B cell (primary cell): ENCODE results near the gene GCAT. TPM values are rescaled to one million over a fixed set of nuclear protein-coding genes. Genes with fewer than 3 reads are reported as not detected.

ENCODE experiments used
- ATAC-seq: fragments of 200-7000 bp; cut with Tn5 transposase; one replicate; pipeline ENCODE4 v1.10.0; 2021; ENCODE audit warnings: low read depth, mild to moderate bottlenecking, moderate number of reproducible peaks, moderate library complexity
- CTCF ChIA-PET: fragments of 350-600 bp; sonication (Branson Sonifier 250); formaldehyde crosslinking; loops from one replicate; lab custom pipeline; 2021; ENCODE audit warnings: antibody characterized with exemption, inconsistent platforms; lab: Charles Lee
- POLR2A ChIA-PET: fragments of 350-600 bp; sonication (Branson Sonifier 250); formaldehyde crosslinking; loops from one replicate; lab custom pipeline; 2021; ENCODE audit warnings: antibody characterized with exemption; lab: Charles Lee
- DNase-seq: peaks from one replicate; pipeline ENCODE4 v3.0.0; 2013
- H2AFZ ChIP-seq: 2 replicates; pipeline ENCODE4 v1.6.1; 2012; ENCODE audit warnings: mild to moderate bottlenecking, low read depth, low read length; ENCODE audit not compliant: insufficient read depth, poor library complexity, severe bottlenecking
- H3K27ac ChIP-seq, 2 donors: 1 replicate in 1 of 2; 2 replicates in 1 of 2; pipeline ENCODE4 v1.5.1; 2012 to 2013; ENCODE audit warnings: low read length in 2 of 2, mild to moderate bottlenecking in 2 of 2, moderate library complexity in 1 of 2
- H3K27me3 ChIP-seq, 4 experiments: fragments of 200-600 bp in 1 of 4; sonication (generic) in 1 of 4; replicated peaks in 1 of 4; 1 replicate in 2 of 4; 2 replicates in 2 of 4; pipeline versions ENCODE4 v1.6.1 to v1.7.0; 2013 to 2016; ENCODE audit warnings: low read length in 3 of 4, mild to moderate bottlenecking in 2 of 4, mixed read lengths in 1 of 4, moderate library complexity in 1 of 4; ENCODE audit not compliant: insufficient read depth in 4 of 4, control insufficient read depth in 3 of 4; ENCODE audit errors: control extremely low read depth in 1 of 4
- H3K36me3 ChIP-seq, 2 experiments: replicated peaks in 1 of 2; 1 replicate in 1 of 2; 2 replicates in 1 of 2; pipeline versions ENCODE4 v1.6.1 to v1.7.1; 2013; ENCODE audit warnings: low read length in 1 of 2; ENCODE audit not compliant: insufficient read depth in 2 of 2, control insufficient read depth in 1 of 2; ENCODE audit errors: control extremely low read depth in 1 of 2, extremely low read depth in 1 of 2
- H3K4me1 ChIP-seq, 2 donors: fragments of 200-600 bp in 1 of 2; sonication (generic) in 1 of 2; 1 replicate in 1 of 2; 2 replicates in 1 of 2; pipeline versions ENCODE4 v1.5.1 to v1.6.1; 2013 to 2017; ENCODE audit warnings: low read length in 2 of 2; ENCODE audit not compliant: control insufficient read depth in 2 of 2, insufficient read depth in 2 of 2
- H3K4me2 ChIP-seq: replicated peaks from 2 replicates; pipeline ENCODE3; 2012; ENCODE audit warnings: mild to moderate bottlenecking, low read depth, low read length; ENCODE audit not compliant: poor library complexity, severe bottlenecking
- H3K4me3 ChIP-seq, 5 experiments: fragments of 200-600 bp in 1 of 5; sonication (generic) in 1 of 5; 1 replicate in 3 of 5; 2 replicates in 2 of 5; pipeline versions ENCODE4 v1.5.1 to v1.7.0; 2011 to 2016; ENCODE audit warnings: low read length in 4 of 5, mild to moderate bottlenecking in 4 of 5, low read depth in 2 of 5, control low read depth in 1 of 5, moderate library complexity in 1 of 5; ENCODE audit not compliant: insufficient read depth in 1 of 5; ENCODE audit errors: control extremely low read depth in 1 of 5, extremely low read depth in 1 of 5
- H3K79me2 ChIP-seq: fragments of 200-600 bp; sonication (generic); one replicate; pipeline ENCODE4 v1.6.0; 2016; ENCODE audit warnings: low read length; ENCODE audit not compliant: control insufficient read depth, insufficient read depth
- H3K9ac ChIP-seq: fragments of 200-600 bp; sonication (generic); 2 replicates; pipeline ENCODE4 v1.6.1; 2017; ENCODE audit warnings: mild to moderate bottlenecking, low read length, moderate library complexity
- H3K9me3 ChIP-seq, 3 donors: one replicate each; pipeline versions ENCODE4 v1.6.1 to v1.7.1; 2013; ENCODE audit warnings: low read length in 2 of 3; ENCODE audit not compliant: control insufficient read depth in 2 of 3, insufficient read depth in 1 of 3; ENCODE audit errors: control extremely low read depth in 1 of 3
- H4K20me1 ChIP-seq: 2 replicates; pipeline ENCODE4 v1.6.0; 2012; ENCODE audit warnings: mild to moderate bottlenecking, low read length; ENCODE audit not compliant: insufficient read depth, control insufficient read depth, poor library complexity, severe bottlenecking
- H3K27ac Mint-ChIP-seq: one replicate; pipeline ENCODE4 v1.8.0; 2021; ENCODE audit warnings: mixed read lengths
- H3K27me3 Mint-ChIP-seq: one replicate; pipeline ENCODE4 v1.8.0; 2021; ENCODE audit warnings: mixed read lengths
- H3K4me1 Mint-ChIP-seq: one replicate; pipeline ENCODE4 v1.8.0; 2021; ENCODE audit warnings: mixed read lengths
- H3K4me3 Mint-ChIP-seq: one replicate; pipeline ENCODE4 v1.8.0; 2021; ENCODE audit warnings: mixed read lengths
- H3K9me3 Mint-ChIP-seq: one replicate; pipeline ENCODE4 v1.8.0; 2022; ENCODE audit warnings: mixed read lengths; ENCODE audit not compliant: insufficient read depth
- EZH2 ChIP-seq: IDR thresholded peaks from 2 replicates; pipeline ENCODE4 v1.6.1; 2012; ENCODE audit warnings: borderline replicate concordance, low read depth, mild to moderate bottlenecking, moderate library complexity, low read length; ENCODE audit not compliant: insufficient read depth, poor library complexity, severe bottlenecking
- WGBS: methylation state at CpG from one replicate; pipeline ENCODE4 v1.1.5; 2013; ENCODE audit warnings: missing lambda C conversion rate; ENCODE audit not compliant: insufficient coverage; 5-methylcytosine and 5-hydroxymethylcytosine counted together
- intact Hi-C: fragments of 100-400 bp; cut with micrococcal nuclease; formaldehyde crosslinking; loops from one replicate; pipeline ENCODE4 v1.10.0; 2022
- polyA plus RNA-seq: library from polyadenylated mRNA; depleted of rRNA; stranded (reverse); fragments of >200 nt; gene quantifications from 2 replicates; pipeline ENCODE4 v1.2.3, GENCODE V29; 2012
- total RNA-seq, 2 donors: library from RNA; stranded (reverse); fragments of 120-200 nt in 1 of 2; gene quantifications; 1 replicate in 1 of 2; 2 replicates in 1 of 2; pipeline versions ENCODE4 v1.2.3 to v1.2.4, GENCODE V29; 2013 to 2022
- TF ChIP-seq, protein P1 (sequence below): fragments of 200-600 bp; IDR thresholded peaks from one replicate; pipeline ENCODE4 v1.8.0; 2022; ENCODE audit warnings: antibody characterized with exemption, mild to moderate bottlenecking

Gene GCAT
- total and polyA plus RNA-seq, 2 donors (not counting 1 experiment from before 2014, with no cell fraction given): 0.15 to 0.47 TPM

DNA sequence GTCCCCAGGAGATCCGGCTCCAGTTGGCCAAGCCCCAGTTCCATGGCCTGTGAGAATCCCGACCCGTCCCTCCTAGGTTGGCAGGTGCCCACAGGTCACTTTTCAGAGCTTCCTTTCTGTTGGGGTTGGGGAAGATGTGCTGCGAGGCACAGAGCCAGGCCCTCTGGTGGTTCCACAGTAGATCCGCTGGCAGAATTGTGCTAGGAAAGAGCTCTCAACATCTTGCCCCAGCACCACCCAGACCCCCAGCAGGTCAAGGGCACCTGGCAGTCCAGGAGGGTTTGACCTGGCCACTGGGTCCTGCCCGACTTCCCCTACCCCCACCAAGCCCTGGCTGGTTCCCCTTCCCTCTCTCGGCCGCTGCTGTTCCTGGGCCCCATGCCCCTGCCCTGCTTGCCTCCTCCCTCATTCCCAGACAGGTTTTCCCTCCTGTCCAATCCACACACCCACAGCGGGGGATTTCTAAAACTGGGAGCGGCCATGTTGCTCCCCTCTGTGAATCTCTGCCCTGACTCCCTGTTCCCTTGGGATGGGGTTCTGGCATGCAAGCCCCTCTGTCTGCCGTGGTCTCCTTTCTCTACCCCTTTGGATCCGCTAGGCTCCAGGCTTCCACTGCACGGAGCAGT lies 26.2 kb upstream of the GCAT start:
- ATAC-seq: no peak
- H3K79me2 ChIP-seq: no peaks in the 10 kb centered on the region
- H3K4me3 ChIP-seq: no peak overlapping the region
- POLR2A ChIA-PET: no interaction called here
- H3K4me1 ChIP-seq: peaks cover 0 to 10% of the 10 kb centered on the region in 2 donors
- H3K27ac Mint-ChIP-seq: no peak overlapping the region
- no peak overlapping the region for H3K27ac ChIP-seq
- H2AFZ ChIP-seq: no peak overlapping the region
- no peaks in the 10 kb centered on the region for H3K36me3 ChIP-seq
- H3K4me3 Mint-ChIP-seq: no peak overlapping the region
- no peaks in the 10 kb centered on the region for H3K9me3 ChIP-seq
- no peaks in the 10 kb centered on the region for H3K27me3 ChIP-seq
- 96% methylated on average over 13 of the region's 13 CpGs for WGBS
- H4K20me1 ChIP-seq: no peaks in the 10 kb centered on the region
- no peaks in the 10 kb centered on the region for H3K9me3 Mint-ChIP-seq
- no peak overlapping the region for H3K4me2 ChIP-seq
- H3K4me1 Mint-ChIP-seq: peaks cover 12% of the 10 kb centered on the region
- DNase-seq: no peak
- TF ChIP-seq EZH2: no peak
- TF ChIP-seq, protein P1, sequence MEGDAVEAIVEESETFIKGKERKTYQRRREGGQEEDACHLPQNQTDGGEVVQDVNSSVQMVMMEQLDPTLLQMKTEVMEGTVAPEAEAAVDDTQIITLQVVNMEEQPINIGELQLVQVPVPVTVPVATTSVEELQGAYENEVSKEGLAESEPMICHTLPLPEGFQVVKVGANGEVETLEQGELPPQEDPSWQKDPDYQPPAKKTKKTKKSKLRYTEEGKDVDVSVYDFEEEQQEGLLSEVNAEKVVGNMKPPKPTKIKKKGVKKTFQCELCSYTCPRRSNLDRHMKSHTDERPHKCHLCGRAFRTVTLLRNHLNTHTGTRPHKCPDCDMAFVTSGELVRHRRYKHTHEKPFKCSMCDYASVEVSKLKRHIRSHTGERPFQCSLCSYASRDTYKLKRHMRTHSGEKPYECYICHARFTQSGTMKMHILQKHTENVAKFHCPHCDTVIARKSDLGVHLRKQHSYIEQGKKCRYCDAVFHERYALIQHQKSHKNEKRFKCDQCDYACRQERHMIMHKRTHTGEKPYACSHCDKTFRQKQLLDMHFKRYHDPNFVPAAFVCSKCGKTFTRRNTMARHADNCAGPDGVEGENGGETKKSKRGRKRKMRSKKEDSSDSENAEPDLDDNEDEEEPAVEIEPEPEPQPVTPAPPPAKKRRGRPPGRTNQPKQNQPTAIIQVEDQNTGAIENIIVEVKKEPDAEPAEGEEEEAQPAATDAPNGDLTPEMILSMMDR: no peak
- intact Hi-C loops: no loop called here
- CTCF ChIA-PET: no interaction called here
- peaks cover 8% of the 10 kb centered on the region for H3K27me3 Mint-ChIP-seq
- no peak overlapping the region for H3K9ac ChIP-seq

DNA sequence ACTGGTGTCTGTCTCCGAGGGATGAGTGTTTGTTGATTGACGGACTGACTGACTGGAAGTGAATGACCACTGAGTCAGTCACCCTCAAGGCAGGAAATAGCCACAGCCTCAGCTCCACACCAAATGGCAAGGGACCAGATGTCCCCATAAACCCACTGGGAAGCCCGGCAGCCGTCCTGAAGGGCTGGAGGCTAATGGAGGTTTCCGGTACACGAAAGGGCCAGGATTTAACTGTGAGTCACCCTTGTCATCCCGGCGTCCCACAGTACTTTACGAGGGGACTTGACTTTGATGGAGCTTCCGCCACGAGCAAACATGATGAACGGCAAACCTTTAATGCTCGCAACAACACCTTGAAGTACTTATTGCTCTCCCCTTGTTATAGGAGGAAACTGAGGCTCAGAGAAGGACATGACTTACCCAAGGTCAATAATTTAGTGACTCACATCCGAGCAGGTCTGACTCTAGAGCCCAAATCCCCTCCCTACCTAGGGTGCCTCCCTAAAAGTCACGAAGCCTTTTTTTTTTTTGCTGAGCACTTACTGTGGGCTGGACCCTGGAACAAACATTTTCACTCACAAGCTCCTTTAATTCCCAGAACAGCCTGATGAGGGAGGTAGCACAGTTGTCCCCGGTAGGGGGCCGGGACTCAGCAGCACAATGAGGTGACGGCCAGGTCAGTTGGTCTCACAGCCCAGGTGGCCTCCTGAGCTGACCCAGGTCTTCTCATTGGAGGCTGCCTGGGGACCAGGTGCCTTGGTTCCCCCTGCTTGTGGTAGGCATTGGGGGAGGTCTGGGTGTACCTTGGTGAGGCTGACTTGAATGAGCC lies 25.2 kb upstream of the GCAT start:
- Mint-ChIP-seq H3K9me3 (no peaks in the 10 kb centered on the region), H3K27me3 (peaks cover 8% of the 10 kb centered on the region), H3K27ac (no peak overlapping the region), H3K4me3 (no peak overlapping the region), H3K4me1 (peaks cover 6% of the 10 kb centered on the region)
- DNase-seq (no peak), ATAC-seq (no peak)
- no peak overlapping the region for H3K4me2 ChIP-seq
- H3K9ac ChIP-seq: no peak overlapping the region
- no peaks in the 10 kb centered on the region for H3K79me2 ChIP-seq
- WGBS: 95% methylated on average over 13 of the region's 18 CpGs
- H3K4me3 ChIP-seq: no peak overlapping the region
- H3K36me3 ChIP-seq: no peaks in the 10 kb centered on the region
- H3K27ac ChIP-seq: no peak overlapping the region
- H3K27me3 ChIP-seq: no peaks in the 10 kb centered on the region
- H3K9me3 ChIP-seq: no peaks in the 10 kb centered on the region
- H2AFZ ChIP-seq: no peak overlapping the region
- intact Hi-C loops: no loop called here
- peaks cover 0 to 4% of the 10 kb centered on the region in 2 donors for H3K4me1 ChIP-seq
- TF ChIP-seq, protein P1: no peak
- TF ChIP-seq EZH2: no peak
- H4K20me1 ChIP-seq: no peaks in the 10 kb centered on the region
- ChIA-PET CTCF (interaction anchor here (0.5 kb wide), 1 partner anchor 17 kb away, joined by 3 read pairs; no protein-coding TSS in a partner anchor), POLR2A (no interaction called here)
